ENCODE data around the gene PPTC7. TPM values are rescaled to one million over a fixed set of nuclear protein-coding genes. Genes with fewer than 3 reads are reported as not detected.

PPTC7 gene
- total RNA-seq, 1 donor from 2014 or later = 58.4 TPM

GRCh38 chr12:110498984-110499706 lies 84.0 kb downstream of the PPTC7 start:
- H3K27me3 Mint-ChIP-seq = peaks cover 2% of the 10 kb centered on the region
- peaks cover 7% of the 10 kb centered on the region for H3K9me3 Mint-ChIP-seq
- peaks cover 46% of the 10 kb centered on the region for H3K36me3 Mint-ChIP-seq (ENCODE audit: low read depth)
- intact Hi-C loops (cut with micrococcal nuclease) = no loop called here
- H3K27ac Mint-ChIP-seq = peak overlapping the region; percentile 67
- peak overlapping the region; percentile 56 for H3K4me3 Mint-ChIP-seq
- peaks cover 27% of the 10 kb centered on the region for H3K4me1 Mint-ChIP-seq
- no peak for DNase-seq

Other genes with a start within 250 kb of the PPTC7 start
- 71.4 and 77.4 TPM in 2 replicates for gene ANAPC7, start 179.6 kb downstream of the PPTC7 start, total RNA-seq
- gene ARPC3, start 133.0 kb downstream of the PPTC7 start, total RNA-seq = 285 and 300 TPM in 2 replicates
- gene GPN3, start 115.1 kb downstream of the PPTC7 start, total RNA-seq = 60.0 and 62.8 TPM in 2 replicates
- 53.7 and 54.4 TPM in 2 replicates for gene FAM216A, start 114.5 kb downstream of the PPTC7 start, total RNA-seq
- gene VPS29, start 81.2 kb downstream of the PPTC7 start, total RNA-seq = 101 and 106 TPM in 2 replicates
- gene RAD9B, start 81.0 kb downstream of the PPTC7 start, total RNA-seq = 0.37 and 0.95 TPM in 2 replicates
- gene TCTN1, start 30.8 kb upstream of the PPTC7 start, total RNA-seq = 11.7 and 15.4 TPM in 2 replicates
- gene HVCN1, start 105.8 kb upstream of the PPTC7 start, total RNA-seq = 17.9 and 18.0 TPM in 2 replicates
- gene PPP1CC, start 159.6 kb upstream of the PPTC7 start, total RNA-seq = 459 and 489 TPM in 2 replicates